HG02623 (cell line): ENCODE measurements around the gene B3GALNT2.

Source experiments
- ATAC-seq: cut with Tn5 transposase; IDR thresholded peaks from one replicate; pipeline ENCODE4 v1.9.1; 2021; ENCODE audit warnings: moderate library complexity; ENCODE audit not compliant: unreplicated experiment

B3GALNT2 gene

GRCh38 chr1:235455823-235456222 lies 48.4 kb downstream of the B3GALNT2 start:
- ATAC-seq, result no peak

- no peak for ATAC-seq
These were observed 49.2 kb downstream of the B3GALNT2 start for GRCh38 chr1:235455097-235455496.

DNA sequence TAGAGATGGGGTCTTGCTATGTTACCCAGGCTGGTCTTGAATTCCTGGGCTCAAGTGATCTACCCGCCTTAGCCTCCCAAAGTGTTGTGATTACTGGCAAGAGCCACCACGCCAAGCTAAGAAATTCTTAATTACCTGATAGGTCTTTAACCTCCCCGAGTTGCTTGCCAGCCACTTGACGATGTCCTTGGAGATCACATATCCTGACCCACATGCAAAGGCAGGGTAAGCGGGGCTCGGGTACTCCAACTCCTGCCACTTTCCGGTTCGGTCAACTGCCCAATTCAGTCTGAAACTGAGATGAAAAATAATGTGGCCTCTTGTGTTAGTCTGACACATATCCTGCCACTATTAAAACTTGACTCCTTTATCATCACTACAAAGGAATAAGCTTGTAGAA lies 50.2 kb downstream of the B3GALNT2 start:
- no peak for ATAC-seq

DNA sequence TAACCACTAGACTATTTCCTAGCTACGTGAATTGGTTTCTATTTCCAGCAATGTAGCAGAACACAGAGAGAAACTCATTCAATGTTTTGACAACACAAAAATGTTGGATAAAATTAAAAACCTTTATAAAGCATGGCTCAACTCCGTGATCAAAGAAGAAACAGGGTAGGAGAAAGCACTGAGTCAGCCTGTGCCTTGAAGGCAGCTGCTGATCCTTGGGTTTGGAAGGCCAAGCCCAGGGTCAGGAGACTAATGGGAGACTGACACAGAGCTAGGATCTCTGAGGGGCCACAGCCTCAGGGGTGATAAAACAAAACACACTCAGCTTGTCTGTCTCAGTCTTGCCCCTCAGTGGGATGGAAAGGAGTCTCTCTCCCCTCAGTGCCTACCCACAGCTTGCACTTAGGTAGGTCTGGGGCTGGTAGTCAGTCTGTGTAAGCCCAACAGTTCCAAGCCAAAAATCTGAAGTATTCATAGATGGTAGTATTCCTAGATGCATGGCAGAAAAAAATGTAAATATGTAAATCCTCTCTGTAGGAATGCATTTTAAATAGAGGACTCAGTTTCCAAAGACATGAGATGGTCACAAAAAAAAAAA lies 53.3 kb downstream of the B3GALNT2 start:
- ATAC-seq, result no peak

DNA sequence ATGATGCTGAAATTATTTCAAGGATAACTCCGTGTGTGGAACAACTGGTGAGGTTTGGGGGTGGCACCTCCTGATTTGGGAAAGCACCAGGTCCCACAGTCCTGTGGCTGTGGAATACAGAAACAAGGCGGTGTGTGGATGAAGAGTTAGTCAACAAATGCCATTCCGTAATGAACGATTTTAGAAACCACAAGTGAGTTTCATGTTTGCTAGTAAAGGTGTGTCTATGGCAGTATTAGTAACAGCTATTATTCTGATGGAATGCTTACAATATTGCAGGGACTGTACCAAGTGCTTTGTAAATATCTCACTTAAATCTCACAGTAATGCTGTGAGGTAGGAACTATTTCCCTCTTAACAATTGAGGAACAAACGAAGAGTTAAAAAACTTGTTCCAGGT lies 53.8 kb downstream of the B3GALNT2 start:
- ATAC-seq, result no peak

DNA sequence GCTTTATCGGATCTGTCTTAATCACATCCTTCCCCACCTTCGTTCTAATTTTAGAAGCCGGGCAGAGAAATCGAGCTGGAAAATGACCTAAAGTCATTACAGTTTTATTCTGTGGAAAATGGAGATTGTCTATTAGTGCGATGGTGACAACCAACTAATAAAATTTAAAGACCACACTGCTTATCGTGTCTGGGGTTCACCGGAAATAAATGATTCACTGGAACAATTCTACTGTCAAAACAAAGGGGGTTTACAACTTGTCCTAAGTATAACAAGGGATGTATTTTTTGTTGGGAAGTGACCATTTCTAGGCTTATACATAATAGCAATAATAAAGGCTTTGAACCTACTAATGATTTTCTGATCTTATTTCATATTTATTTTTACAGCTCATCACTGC lies 55.6 kb downstream of the B3GALNT2 start:
- ATAC-seq, result no peak

- ATAC-seq, result no peak
These were observed 61.3 kb downstream of the B3GALNT2 start for GRCh38 chr1:235442788-235443429.

- ATAC-seq, result no peak
These were observed 63.0 kb downstream of the B3GALNT2 start for GRCh38 chr1:235441159-235441685.

- ATAC-seq, result no peak
These were observed 70.3 kb downstream of the B3GALNT2 start for GRCh38 chr1:235434001-235434400.

- ATAC-seq, result no peak
These were observed 73.3 kb downstream of the B3GALNT2 start for GRCh38 chr1:235430991-235431390.

DNA sequence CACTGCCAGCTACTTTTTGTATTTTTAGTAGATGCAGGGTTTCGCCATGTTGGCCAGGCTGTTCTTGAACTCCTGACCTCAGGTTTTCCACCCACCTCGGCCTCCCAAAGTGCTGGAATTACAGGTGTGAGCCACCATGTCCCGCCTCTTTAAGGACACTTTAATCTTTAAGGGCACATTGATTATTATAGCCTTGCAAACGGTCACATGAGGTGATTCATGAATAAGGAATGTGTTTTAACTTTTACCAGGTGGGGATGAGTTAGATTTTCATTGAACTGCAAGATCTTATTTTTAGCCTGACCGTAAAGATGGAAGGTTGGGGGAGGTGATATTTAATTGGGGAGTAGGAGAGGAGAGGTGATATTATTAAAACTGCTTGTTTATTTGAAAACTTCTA lies 75.1 kb downstream of the B3GALNT2 start:
- ATAC-seq, result no peak

DNA sequence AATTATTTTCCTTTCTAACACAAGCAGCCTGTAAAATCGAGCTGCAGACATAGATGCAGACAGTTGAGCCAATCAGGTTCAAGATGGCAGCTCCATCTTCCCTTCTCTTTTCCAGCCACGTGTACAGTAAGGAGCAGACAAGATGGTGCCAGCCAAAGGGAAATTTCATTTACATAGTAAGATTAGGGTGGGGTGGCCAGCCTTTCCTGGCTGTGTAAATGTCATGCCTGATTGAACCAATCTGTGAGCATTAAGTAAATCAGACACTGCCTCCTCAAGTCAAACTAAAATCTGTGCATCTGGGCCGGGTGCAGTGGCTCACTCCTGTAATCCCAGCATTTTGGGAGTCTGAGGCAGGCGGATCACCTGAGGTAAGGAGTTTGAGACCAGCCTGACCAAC lies 76.8 kb downstream of the B3GALNT2 start:
- ATAC-seq, result no peak

- ATAC-seq, result no peak
These were observed 77.6 kb downstream of the B3GALNT2 start for GRCh38 chr1:235426680-235427079.

GRCh38 chr1:235426143-235426542 lies 78.1 kb downstream of the B3GALNT2 start:
- ATAC-seq, result no peak

GRCh38 chr1:235425357-235425756 lies 78.9 kb downstream of the B3GALNT2 start:
- ATAC-seq, result no peak

- no peak for ATAC-seq
These were observed 80.2 kb downstream of the B3GALNT2 start for GRCh38 chr1:235424092-235424491.

GRCh38 chr1:235423214-235423652 lies 81.0 kb downstream of the B3GALNT2 start:
- ATAC-seq, result peak; percentile 53

DNA sequence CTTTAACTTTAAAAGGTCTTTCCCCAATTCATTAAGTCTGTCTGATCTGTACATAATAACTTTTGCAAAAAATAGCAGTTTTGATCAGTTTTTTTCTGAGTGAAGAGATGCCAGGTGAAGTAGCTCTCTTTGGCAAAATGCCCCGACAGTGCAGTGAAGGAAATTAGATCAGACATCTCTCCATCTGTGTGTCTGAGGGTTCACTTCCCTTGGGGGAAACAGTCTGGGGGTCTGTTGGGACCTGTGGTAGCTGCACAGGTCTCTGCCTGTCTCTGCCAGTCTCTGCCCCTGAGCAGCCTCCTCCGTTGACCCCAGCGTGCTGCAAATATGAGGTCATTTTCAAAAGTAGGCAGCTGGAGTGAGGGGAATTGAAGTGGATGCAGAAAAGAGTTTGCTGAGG lies 82.5 kb downstream of the B3GALNT2 start:
- ATAC-seq, result no peak

DNA sequence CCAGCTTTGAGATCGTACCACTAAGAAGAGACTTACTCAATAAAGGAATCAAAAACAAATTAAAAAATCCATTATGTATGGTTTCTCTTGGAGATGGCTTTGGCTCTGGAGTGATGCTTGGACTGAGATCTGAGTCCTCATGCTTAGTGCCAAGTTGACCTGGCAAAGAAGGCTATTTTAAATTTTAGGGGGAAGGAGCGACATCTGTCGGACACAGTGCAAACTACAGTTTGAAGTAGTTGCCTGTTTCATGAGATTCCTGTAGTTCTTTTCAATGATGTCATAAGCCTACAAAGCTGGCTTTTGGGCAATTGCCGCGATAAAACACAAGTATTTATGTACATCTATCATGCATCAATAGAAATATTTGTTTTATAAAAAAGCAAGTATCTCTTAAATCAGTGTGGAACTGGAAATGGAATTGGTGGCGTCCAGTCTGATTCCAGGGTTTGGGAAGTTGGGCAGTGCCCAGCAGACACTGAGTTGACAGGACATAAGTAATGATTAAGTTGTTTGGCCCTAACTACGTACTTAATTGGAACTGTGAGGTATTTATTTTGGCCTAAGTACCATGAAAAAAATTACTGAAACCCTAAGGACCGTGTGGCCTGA lies 87.1 kb downstream of the B3GALNT2 start:
- no peak for ATAC-seq

DNA sequence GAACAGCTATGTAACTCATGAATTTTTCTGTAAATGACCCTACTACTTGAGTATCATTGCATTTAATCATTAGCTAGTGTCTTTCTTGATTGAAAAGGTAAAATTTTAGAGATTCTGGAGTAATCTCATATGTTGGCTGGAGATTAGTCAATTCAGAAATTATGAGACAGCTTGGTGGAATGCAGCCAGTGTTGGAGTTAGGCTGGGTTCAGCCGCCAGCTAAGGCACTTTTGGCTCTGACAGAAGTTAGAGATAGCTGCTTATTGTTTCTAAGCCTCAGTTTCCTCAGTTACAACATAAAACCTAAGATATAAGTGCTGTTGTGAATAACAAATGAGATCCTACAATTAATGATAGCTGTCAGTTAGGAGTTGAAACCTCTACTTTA lies 87.6 kb downstream of the B3GALNT2 start:
- ATAC-seq, result no peak

- no peak for ATAC-seq
These were observed 89.0 kb downstream of the B3GALNT2 start for GRCh38 chr1:235415008-235415904.
